NK-92 (cell line): ENCODE data around the gene TMEM43.

Experiments
- DNase-seq: peaks from one replicate; lab custom pipeline; 2025; ENCODE audit not compliant: unreplicated experiment; lab: John Stamatoyannopoulos, UW

TMEM43 gene

DNA sequence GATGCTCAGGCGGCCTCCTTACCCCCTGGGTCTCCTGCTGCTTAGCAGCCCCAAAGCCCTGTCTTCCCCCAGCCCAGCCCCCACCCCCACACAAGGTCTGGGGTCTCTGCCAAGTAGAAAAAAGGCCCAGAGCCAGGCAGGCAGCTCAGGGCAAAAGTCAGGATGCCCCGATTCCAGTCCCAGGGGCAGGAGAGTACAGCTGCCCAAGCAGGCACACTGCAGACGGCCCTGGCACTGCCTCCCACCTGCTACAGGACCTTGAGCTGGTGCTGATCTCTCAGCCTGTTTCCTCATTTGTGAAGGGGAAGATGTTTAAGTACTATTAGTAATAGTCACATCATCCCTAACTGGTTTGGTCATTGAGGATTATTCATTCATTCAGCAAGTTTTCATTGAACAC is 12.6 kb downstream of the TMEM43 start:
- no peak for DNase-seq

DNA sequence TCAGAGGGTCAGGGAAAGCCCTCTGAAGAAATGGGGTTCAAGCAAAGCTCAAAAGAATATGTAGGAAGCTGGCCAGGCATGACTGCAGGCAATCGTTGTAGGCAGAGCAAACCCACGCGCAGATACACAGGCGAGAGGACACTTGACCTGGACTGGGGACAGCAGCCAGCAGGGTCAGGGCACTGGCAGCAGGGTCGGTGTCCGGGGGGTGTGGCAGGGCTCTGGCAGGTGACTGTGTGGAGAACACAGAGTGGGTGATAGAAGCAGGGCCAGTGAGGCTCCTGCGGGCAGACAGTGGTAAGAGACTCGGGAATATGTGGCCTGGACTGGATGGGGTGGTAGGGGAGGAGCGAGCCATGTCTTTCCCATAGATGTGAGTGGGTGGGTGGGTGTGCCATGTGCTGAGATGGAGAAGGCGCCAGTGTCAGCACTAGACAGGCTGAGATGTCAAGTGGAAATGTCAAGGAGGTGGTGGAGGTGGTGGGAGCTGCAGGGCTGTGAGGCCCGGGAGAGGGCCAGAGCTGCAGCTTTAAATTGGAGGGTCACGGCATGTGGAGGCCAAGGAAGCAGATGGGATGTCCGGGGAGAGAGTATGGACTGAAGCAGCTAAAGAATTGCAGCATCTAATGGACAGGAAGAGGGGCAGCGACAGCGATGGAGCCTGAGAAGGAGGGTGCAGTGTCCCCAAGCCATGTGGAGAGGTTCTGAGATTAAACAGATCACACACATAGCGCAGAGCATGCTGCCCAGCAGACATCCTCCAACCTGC is 13.4 kb downstream of the TMEM43 start:
- no peak for DNase-seq

DNA sequence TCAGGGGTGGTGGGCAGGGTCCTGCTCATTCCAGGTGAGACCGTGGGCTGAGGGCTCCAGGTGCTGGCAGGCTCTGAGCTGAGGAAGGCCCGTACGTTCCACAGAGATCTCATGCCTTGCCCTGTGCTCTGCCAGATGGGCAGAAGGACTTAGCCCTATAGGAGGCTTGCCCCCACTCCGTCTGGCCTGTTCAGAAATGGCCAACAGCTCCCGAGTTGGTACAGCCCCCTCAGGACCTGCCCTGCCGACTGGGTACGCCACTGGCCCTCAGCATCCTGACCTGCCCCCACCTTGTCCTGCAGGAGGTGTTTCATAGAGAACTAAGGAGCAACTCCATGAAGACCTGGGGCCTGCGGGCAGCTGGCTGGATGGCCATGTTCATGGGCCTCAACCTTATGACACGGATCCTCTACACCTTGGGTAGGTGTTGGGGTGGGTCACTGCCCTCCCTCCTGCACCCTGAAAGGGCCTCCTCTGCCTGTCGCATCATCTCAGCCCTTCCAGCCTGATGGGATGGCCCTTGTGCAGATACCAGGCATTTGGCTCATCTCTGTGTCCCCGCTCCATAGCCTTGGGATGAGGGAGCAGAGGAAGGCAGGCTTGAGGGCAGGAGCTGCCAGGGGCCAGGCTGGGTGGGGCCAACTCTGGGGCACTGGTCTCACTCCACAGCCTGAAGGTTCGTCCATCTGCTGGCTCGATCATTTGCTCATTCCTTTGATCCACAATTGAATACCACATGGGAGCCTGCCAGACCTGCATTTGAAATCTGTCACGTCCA is 14.2 kb downstream of the TMEM43 start:
- DNase-seq, result no peak

DNA sequence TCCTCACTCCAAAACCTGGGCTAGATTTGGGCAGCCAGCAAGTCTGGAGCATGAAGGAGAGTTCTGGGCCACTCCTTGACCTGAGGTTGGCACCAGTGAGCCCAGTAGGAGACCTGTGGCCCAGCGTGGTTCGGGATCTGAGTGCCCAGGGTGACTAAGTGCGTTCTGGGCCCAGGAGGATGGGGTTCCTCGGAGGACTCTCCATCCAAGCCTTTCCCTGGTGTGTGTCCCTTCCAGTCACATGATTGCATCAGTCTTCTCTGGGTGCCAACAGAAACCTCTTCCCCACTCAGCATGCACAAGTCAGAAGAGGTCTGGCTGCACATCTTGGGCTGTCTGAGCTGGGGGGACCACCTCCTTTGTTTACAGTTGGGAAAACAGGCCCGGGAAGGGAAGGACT is 14.9 kb downstream of the TMEM43 start:
- DNase-seq, result no peak

DNA sequence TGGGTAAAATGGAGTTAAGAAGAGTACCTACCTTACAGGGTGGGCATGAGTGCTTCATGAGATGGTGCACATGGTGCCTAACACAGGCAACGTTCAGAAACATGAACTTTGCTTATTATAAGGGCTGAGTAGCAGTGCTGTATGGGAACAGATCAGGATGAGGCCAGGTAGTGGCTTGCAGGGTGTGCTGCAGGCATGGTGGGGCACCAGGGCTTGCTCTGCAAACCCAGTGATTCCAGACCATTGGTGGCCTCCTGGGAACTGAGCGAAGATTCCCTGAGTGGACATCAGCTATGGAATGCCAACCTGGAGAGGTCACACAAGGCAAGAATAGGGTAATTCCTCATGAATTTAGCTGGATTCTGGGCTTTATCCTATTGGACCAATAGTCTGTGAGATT is 15.8 kb downstream of the TMEM43 start:
- no peak for DNase-seq

DNA sequence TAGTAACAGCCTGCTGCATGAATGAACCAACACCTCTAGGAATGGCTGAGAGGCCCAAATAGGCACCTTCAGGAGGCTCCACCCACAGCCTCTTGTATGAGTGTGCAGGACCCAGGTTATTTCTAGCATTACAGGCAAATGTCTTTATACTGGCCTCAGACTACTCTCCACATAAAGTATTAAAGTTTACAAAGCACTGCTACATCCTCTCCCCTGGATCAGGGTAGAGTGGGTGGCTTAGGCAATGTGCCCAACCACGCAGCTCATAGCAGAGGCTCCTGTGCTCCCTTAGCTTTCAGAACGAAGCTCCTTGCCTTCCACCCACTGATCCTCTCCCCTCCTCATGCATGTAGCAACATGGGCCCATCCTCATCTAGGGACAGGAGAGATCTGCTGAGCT is 16.3 kb downstream of the TMEM43 start:
- no peak for DNase-seq

DNA sequence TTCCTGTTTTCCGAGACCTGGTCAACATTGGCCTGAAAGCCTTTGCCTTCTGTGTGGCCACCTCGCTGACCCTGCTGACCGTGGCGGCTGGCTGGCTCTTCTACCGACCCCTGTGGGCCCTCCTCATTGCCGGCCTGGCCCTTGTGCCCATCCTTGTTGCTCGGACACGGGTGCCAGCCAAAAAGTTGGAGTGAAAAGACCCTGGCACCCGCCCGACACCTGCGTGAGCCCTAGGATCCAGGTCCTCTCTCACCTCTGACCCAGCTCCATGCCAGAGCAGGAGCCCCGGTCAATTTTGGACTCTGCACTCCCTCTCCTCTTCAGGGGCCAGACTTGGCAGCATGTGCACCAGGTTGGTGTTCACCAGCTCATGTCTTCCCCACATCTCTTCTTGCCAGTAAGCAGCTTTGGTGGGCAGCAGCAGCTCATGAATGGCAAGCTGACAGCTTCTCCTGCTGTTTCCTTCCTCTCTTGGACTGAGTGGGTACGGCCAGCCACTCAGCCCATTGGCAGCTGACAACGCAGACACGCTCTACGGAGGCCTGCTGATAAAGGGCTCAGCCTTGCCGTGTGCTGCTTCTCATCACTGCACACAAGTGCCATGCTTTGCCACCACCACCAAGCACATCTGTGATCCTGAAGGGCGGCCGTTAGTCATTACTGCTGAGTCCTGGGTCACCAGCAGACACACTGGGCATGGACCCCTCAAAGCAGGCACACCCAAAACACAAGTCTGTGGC is 16.9 kb downstream of the TMEM43 start:
- DNase-seq, result no peak

DNA sequence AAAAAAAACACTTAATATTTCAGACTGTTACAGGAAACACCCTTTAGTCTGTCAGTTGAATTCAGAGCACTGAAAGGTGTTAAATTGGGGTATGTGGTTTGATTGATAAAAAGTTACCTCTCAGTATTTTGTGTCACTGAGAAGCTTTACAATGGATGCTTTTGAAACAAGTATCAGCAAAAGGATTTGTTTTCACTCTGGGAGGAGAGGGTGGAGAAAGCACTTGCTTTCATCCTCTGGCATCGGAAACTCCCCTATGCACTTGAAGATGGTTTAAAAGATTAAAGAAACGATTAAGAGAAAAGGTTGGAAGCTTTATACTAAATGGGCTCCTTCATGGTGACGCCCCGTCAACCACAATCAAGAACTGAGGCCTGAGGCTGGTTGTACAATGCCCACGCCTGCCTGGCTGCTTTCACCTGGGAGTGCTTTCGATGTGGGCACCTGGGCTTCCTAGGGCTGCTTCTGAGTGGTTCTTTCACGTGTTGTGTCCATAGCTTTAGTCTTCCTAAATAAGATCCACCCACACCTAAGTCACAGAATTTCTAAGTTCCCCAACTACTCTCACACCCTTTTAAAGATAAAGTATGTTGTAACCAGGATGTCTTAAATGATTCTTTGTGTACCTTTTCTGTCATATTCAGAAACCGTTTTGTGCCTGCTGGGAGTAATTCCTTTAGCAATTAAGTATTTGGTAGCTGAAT is 17.9 kb downstream of the TMEM43 start:
- no peak for DNase-seq

DNA sequence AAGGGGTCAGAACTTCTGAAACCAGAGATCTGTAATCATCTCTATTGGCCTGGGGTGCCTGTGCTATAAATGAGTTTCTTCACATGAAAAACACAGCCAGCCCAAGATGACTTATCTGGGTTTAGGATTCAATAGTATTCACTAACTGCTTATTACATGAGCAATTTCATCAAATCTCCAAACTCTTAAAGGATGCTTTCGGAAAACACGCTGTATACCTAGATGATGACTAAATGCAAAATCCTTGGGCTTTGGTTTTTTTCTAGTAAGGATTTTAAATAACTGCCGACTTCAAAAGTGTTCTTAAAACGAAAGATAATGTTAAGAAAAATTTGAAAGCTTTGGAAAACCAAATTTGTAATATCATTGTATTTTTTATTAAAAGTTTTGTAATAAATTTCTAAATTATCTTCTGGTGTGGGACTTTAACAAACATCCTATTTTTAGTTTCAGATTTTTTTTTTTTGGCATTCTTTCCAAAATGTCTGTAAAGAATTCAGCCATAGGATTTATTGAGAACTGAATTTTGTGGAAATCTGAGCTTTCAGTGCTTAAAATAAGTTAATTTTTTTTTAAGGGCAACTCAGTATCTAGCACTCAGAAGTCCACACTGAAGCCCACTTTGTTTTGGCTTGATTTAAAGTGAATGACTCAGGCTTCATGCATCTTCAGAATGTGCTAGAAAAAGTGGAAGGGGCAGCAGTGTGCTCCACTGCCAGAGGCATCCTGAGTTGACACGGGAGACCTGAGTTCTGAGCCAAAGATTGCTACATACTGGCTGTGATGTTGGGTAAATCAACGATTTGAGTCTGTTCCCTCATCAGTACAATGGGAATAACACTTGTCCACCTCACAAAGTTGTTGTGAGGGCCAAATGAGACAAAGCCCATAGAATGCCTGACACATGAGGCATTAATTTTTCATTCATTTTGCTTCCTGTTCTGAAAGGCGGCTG is 18.7 kb downstream of the TMEM43 start:
- no peak for DNase-seq

DNA sequence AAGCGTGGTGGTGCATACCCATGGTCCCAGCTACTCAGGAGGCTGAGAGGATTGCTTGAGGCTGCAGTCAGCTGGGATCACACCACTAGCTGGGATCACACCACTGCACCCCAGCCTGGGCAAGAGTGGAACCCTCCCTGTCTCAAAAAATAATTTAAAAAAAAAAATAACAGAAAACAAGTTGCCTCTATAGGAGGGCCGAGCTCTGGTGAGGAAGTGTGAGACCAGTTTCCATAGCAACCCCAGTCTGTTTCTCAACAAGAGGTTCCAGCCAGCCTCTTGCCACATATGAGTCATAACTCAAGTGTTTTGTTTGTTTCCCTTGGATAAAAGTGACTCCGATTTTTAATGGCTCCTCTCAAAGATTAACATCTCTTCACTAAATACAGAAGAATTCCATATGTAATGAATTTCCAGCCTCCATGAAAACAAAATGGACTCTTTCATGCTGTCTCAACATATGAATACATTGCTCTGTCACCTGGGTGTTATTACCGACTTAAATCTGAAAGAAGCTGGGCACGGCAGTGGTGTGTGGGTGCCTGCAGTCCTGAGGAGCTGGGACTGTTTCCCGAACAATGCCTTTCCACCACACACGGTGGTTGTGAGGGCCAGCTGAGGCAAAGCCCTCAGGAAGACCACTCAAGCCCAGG is 19.7 kb downstream of the TMEM43 start:
- no peak for DNase-seq

DNA sequence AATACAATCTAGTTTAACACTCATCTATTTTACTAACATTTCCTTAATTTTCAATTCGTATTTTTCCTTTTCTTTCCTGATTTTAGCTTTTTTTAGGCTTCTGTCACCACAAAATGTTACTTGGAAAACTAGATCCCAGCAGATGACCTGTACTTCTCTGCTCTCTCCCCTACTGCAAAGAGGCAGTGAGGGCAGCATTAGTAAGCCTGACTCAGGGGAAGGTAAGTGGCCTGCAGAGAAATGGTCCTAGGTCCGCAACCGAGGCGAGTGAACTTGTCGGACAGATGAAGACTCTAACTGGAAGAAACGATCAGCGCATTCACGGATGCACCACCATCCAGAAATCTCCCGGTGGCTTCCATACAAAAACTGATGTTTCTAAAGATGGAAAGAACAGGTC is 20.4 kb downstream of the TMEM43 start:
- no peak for DNase-seq

DNA sequence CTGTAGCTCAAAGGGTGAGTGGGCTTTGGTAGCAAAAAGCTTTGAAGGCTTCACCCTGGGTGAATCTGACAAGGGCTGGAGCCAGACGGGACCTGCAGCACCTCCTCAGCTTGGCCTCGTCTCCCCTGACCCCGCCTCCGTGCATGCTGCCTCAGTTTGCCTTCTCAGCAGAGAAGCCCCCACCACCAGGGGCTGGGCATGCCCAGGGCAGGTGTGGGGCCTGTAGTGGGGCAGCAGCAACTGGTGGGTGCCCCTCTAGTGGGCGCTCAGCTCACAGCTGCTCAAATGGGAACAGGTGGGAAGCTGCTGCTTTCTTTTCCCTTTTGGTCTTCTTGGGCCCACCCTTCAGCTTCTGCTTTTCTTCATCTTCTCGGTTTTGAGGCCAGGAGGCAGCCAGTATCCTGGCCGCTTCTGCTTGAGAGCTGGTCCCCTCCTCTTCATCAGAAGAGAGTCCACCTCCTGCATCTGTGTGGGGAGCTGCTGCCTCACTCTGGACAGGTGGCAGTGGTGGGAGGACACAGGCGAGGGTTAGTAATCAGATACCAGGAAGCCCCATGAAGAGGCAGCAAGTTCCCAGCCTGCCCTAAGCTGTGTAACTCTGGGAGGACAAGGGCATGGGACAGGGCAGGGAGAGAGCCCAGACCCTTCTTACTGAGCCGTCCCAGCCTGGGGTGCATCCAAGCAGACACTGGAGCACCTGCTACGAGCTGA is 21.0 kb downstream of the TMEM43 start:
- no peak for DNase-seq

DNA sequence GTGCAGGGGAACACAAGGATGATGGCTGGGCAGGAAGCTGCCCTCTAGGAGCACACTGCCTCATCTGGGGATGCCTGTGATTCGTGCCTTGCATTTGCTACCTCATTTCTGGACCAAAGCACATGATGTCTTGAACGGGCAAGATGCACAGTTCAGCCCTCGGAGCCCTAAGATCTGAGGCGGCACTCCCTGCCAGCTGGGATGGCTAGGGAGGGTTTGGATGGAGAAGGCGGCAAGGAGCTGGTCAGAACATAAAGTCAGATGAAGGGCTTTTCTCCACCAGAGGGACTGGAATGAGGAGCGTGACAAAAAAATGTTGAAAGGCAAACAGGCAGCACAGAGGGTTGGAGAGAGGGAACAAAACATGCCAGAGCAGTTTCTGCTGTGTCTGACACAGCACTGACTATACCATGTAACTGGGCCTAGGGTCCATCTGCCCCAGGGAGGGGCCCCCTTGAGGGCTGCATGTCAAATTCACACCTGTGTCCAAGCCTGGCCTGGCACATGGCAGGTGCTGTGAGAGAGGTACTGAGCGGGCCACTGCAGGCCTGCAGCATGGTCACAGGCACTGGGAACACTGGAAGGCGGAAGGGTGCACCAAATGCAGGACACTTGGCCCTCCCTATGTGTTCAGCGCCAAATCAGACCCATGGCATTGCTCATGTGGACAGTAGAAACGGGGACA is 21.7 kb downstream of the TMEM43 start:
- DNase-seq, result no peak

DNA sequence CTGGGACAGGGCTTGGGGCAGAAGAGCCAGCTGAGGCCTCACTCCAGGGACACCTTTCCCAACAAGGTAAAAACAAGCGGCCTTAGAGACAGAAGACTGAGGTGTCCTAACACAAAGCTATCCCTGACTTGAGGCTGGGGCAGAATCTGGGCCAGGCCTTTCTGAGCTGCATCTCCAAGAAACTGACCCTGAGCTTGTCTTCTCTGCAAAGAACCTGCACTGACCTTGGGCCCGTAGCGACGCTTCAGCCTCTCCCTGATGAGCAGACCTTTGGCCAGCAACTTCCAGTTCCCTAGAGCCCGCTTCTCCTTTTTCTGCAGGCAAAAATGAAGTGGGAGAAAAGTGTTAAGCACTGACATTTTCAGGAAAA is 22.2 kb downstream of the TMEM43 start:
- no peak for DNase-seq

DNA sequence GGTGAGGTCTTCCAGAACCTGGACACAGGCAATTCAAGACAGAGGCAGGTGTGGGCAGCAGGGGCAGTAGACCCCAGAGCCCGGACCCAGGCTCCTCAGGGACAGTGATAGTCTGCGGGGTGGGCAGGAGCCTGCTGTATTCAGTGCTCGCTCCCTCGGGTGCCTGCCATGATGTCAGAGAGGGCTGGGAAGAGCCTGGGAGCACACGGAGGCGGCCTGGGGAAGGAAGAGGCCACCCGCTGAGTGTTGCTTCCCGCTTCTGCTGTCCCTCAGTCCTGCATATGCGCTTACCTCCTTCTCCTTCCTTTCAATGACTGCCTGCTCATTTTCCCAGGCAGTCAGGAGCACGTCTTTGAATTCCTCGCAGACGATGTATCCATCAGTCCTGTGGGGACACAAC is 22.8 kb downstream of the TMEM43 start:
- DNase-seq, result no peak

DNA sequence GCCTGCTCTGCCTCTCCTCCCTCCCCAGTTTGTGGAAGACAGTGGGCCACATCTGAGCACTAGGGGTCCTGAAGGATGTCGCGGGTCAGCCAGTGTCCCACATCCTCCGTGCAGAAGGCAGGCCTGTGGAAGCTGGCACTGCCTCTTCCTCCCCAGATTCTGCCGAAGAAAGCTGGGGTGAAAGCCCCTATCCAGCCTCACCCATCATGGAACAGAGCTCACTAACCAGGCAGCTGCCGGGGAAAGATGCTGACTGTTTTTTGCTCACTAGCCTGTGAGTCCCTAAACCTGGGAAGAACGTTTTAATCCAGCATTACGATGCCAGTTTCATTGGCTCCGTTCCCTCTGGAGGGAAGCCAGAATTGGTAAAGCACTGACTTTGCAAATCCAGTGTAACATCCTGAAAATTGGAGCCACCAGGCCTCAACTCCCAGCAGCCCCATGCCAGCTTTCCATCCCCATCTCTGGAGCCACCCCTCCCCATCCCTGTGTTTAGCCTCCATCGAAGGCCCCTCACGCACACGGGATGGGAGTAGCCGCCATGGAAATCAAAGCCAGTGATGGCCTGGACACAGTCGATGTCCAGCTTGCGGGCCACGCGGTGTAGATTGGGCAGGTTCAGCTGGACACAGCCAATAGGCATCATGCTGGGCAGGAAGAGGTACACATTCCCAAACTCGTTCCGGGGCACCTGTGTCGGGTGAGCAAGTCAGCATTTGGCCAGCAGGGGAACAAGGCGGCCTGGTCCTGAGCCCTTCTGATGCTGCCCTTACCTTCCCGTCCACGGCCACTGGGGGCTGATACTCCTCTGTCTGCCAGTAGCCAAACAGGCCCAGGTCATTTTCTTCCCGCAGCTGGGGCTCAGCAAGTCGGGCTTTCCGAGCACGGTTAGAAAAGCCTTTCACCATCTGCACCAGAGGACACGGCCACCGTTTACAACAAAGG is 23.5 kb downstream of the TMEM43 start:
- no peak for DNase-seq

DNA sequence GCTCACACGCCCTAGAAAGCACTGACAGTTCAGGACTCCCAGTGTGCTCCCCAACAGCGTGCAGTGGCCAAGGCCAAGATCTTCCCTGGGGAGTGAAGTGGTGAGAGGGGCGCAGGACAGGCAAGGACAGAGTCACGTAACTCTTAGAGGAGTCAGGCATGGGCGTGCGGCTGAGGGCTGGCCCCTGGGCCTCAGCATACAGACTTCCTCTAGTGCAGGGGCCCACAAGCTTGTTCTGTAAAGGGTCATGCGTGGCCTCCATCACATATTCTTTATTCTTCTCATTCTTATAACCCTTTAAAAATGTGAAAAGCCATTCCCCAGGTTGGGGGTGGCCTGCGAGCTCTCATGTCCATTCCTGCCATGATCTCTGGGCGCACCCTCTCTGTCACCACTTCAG is 25.2 kb downstream of the TMEM43 start:
- DNase-seq, result no peak
